HEK293T (cell line): ENCODE data around the gene SDHA.

Experiments
- CTCF ChIA-PET: fragments of 350-600 bp; formaldehyde crosslinking; extraction: SDS; loops from one replicate; lab custom pipeline; 2021; ENCODE audit warnings: antibody characterized with exemption, inconsistent platforms; lab: Yijun Ruan, JAX
- POLR2A ChIA-PET: fragments of 350-600 bp; formaldehyde crosslinking; extraction: SDS; loops from one replicate; lab custom pipeline; 2020; ENCODE audit warnings: antibody characterized with exemption, inconsistent platforms; lab: Yijun Ruan, JAX
- DNase-seq: peaks from one replicate; pipeline ENCODE4 v3.0.0; 2012; ENCODE audit warnings: mixed read lengths; ENCODE audit errors: extremely low spot score
- ARNT ChIP-seq: fragments of 450-650 bp; IDR thresholded peaks from 2 replicates; pipeline ENCODE4 v1.6.1; 2017; ENCODE audit warnings: mild to moderate bottlenecking
- BHLHE40 ChIP-seq: fragments of 450-650 bp; IDR thresholded peaks from 2 replicates; pipeline ENCODE4 v1.6.1; 2016; ENCODE audit warnings: mild to moderate bottlenecking, moderate library complexity, borderline replicate concordance
- CTBP1 ChIP-seq: fragments of 450-650 bp; IDR thresholded peaks from 2 replicates; pipeline ENCODE4 v1.6.1; 2016; ENCODE audit warnings: borderline replicate concordance
- ELF4 ChIP-seq: fragments of 450-650 bp; IDR thresholded peaks from 2 replicates; pipeline ENCODE4 v1.6.1; 2017; ENCODE audit warnings: antibody characterized with exemption
- FOXA1 ChIP-seq: fragments of 450-650 bp; IDR thresholded peaks from 2 replicates; pipeline ENCODE4 v1.6.1; 2016; ENCODE audit warnings: mild to moderate bottlenecking
- FOXK2 ChIP-seq: fragments of 450-650 bp; IDR thresholded peaks from 2 replicates; pipeline ENCODE4 v1.6.1; 2016; ENCODE audit warnings: mild to moderate bottlenecking
- FOXM1 ChIP-seq: fragments of 450-650 bp; IDR thresholded peaks from 2 replicates; pipeline ENCODE4 v1.6.1; 2017; ENCODE audit warnings: mild to moderate bottlenecking, borderline replicate concordance
- HDGF ChIP-seq: fragments of 450-650 bp; IDR thresholded peaks from 2 replicates; pipeline ENCODE4 v1.6.1; 2017; ENCODE audit warnings: antibody characterized with exemption, borderline replicate concordance
- L3MBTL2 ChIP-seq: fragments of 450-650 bp; conservative IDR thresholded peaks from 2 replicates; pipeline ENCODE4 v1.6.1; 2016; ENCODE audit warnings: mild to moderate bottlenecking
- LEF1 ChIP-seq: fragments of 450-650 bp; IDR thresholded peaks from 2 replicates; pipeline ENCODE4 v1.6.1; 2017; ENCODE audit warnings: mild to moderate bottlenecking, borderline replicate concordance
- NFRKB ChIP-seq: fragments of 450-650 bp; IDR thresholded peaks from 2 replicates; pipeline ENCODE4 v1.6.1; 2016; ENCODE audit warnings: mild to moderate bottlenecking, moderate library complexity
- PKNOX1 ChIP-seq: fragments of 450-650 bp; IDR thresholded peaks from 2 replicates; pipeline ENCODE4 v1.6.1; 2016
- SP1 ChIP-seq: fragments of 450-650 bp; IDR thresholded peaks from 2 replicates; pipeline ENCODE4 v1.6.1; 2017
- SUZ12 ChIP-seq: fragments of 450-650 bp; IDR thresholded peaks from 2 replicates; pipeline ENCODE4 v1.6.1; 2016; ENCODE audit warnings: mild to moderate bottlenecking
- TARDBP ChIP-seq: fragments of 450-650 bp; IDR thresholded peaks from 2 replicates; pipeline ENCODE4 v1.6.1; 2016
- ZNF384 ChIP-seq: fragments of 450-650 bp; IDR thresholded peaks from 2 replicates; pipeline ENCODE4 v1.6.1; 2016

The SDHA gene

GRCh38 chr5:173392-174290 is 44.5 kb upstream of the SDHA start:
- CTCF ChIA-PET: interaction anchor here (1.9 kb wide), 1 partner anchor 15 kb away, joined by 6 read pairs; no protein-coding TSS in a partner anchor
- DNase-seq: no peak
- no peak for TF ChIP-seq PKNOX1
- TF ChIP-seq SP1: no peak
- no peak for TF ChIP-seq FOXM1
- TF ChIP-seq FOXK2: no peak
- TF ChIP-seq L3MBTL2: no peak
- no peak for TF ChIP-seq SUZ12
- no peak for TF ChIP-seq FOXA1
- TF ChIP-seq TARDBP: no peak
- no peak for TF ChIP-seq BHLHE40
- no peak for TF ChIP-seq ZNF384
- TF ChIP-seq NFRKB: no peak
- POLR2A ChIA-PET: interaction anchor here (1.0 kb wide), 1 partner anchor 45 kb away, joined by 3 read pairs; the partner anchor contains the start of genes CCDC127 and SDHA

- ChIA-PET CTCF (interaction anchor here (1.9 kb wide), 1 partner anchor 14 kb away, joined by 6 read pairs; no protein-coding TSS in a partner anchor), POLR2A (interaction anchor here (1.0 kb wide), 1 partner anchor 44 kb away, joined by 3 read pairs; the partner anchor contains the start of genes CCDC127 and SDHA)
- TF ChIP-seq SP1 (no peak), L3MBTL2 (no peak), FOXK2 (no peak), PKNOX1 (no peak), BHLHE40 (no peak), ELF4 (no peak), ARNT (no peak), FOXA1 (no peak), FOXM1 (no peak), ZNF384 (no peak), NFRKB (no peak), HDGF (no peak)
- no peak for DNase-seq
These were observed 43.9 kb upstream of the SDHA start for GRCh38 chr5:174291-174600.

- POLR2A ChIA-PET: no interaction called here
- CTCF ChIA-PET: interaction anchor here (1.9 kb wide), 1 partner anchor 14 kb away, joined by 6 read pairs; no protein-coding TSS in a partner anchor
- TF ChIP-seq L3MBTL2 (no peak), TARDBP (no peak), FOXA1 (no peak), PKNOX1 (no peak), ARNT (no peak), CTBP1 (no peak)
These were observed 43.1 kb upstream of the SDHA start for GRCh38 chr5:174876-175465.

GRCh38 chr5:176296-176823 is 41.8 kb upstream of the SDHA start:
- CTCF ChIA-PET: no interaction called here
- POLR2A ChIA-PET: no interaction called here
- DNase-seq: no peak
- TF ChIP-seq L3MBTL2 (no peak), FOXA1 (no peak), FOXK2 (no peak), SUZ12 (no peak)

More at GRCh38 chr5:174876-175465, 43.1 kb upstream of the SDHA start:
- DNase-seq: no peak

- TF ChIP-seq CTBP1 (no peak), ELF4 (no peak), ZNF384 (no peak), FOXK2 (no peak), LEF1 (no peak), HDGF (no peak), FOXM1 (no peak), NFRKB (no peak), BHLHE40 (no peak), PKNOX1 (no peak), FOXA1 (no peak), L3MBTL2 (no peak), TARDBP (no peak), SP1 (no peak), SUZ12 (no peak), ARNT (no peak)
- CTCF ChIA-PET: interaction anchor here (0.7 kb wide), 1 partner anchor 100 kb away, joined by 3 read pairs; no protein-coding TSS in a partner anchor
- DNase-seq: no peak
- POLR2A ChIA-PET: no interaction called here
These were observed 40.0 kb upstream of the SDHA start for GRCh38 chr5:178110-178509.
